ENCODE results near the gene ACTG2. TPM values are rescaled to one million over a fixed set of nuclear protein-coding genes. Genes with fewer than 3 reads are reported as not detected.
"Not testable (repeated sequence)": the region's sequence is repeated elsewhere in the genome, so short reads cannot be mapped to it uniquely, and the experiment has no call there.

ACTG2 gene
- total and polyA plus RNA-seq, 4 donors = 0.46 to 9.0 (median 4.3) TPM

DNA sequence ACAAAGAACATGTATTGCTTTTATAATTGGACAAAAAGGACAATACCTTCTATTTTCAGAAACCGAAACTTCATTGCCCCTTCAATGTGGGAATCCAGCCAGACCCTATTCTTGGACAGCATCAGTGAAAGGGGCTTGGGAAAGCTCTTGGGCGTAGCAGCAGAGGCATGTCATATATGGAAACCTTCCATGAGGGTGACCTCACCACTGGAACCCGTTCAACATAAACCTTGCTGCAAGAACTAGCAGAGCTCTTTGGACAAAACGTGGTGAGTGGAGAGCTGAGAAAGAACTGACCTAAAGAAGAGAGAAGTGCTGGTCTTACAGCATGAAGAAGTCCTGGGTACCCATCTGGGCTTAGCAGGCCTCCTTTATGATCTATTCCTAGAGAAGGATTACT is 22.7 kb upstream of the ACTG2 start (continued):
- TF ChIP-seq JUND (IDR thresholded peaks at IDR 0.05) = no peak

DNA sequence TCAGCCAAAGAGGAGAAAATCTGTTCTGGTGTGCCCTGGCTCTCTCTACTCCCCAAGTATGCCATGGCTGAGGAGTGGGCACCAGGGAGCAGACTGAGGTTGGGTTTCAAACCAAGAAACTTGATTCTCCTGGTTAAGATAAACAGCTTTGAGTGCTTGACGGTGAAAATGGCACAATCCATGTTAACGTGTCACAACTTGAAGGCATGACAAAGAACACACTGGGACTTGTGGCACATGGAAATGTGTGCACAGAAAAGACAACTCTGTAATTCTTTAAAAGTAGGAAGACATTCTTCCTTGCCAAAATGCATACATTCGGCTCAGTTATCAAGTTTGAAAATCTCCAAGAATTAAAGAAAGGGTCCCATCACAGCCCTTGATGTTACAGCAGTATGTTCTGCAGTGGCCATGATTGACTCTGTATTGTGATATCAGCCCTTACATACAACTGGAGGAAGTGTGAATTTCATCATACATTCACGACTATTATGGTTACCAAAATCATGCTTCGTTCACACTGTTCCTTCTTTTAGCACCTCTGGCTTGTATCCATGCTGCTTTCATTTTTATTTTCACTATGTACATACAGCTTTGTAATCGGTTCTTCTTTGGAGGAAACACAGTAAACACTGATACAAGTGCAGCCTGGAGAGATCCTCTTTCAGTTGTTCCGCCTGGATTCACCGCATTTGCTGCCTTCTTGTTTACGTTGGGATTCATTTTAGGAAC is 15.6 kb upstream of the ACTG2 start:
- Histone ChIP-seq H3K4me3 (ENCODE audit: low read depth in 1 of 3, low read length in 3 of 3) (no peak overlapping the region), H3K9ac (ENCODE audit: low read depth in 1 of 2, low read length in 2 of 2) (no peak overlapping the region), H3K27me3 (ENCODE audit: control insufficient read depth in 4 of 4, insufficient read depth in 4 of 4, low read length in 3 of 4) (no peaks in the 10 kb centered on the region), H3K27ac (ENCODE audit: low read depth in 1 of 2, low read length in 2 of 2) (no peak overlapping the region), H3K36me3 (ENCODE audit: control insufficient read depth in 4 of 4, insufficient read depth in 3 of 4, low read depth in 1 of 4, low read length in 3 of 4) (peaks cover 0 to 2% (median under 1%) of the 10 kb centered on the region in 4 donors), H3K4me1 (ENCODE audit: control insufficient read depth in 4 of 4, insufficient read depth in 4 of 4, low read length in 3 of 4) (no peaks in the 10 kb centered on the region), H3K9me3 (ENCODE audit: control insufficient read depth in 4 of 4, low read length in 3 of 4) (no peaks in the 10 kb centered on the region)
- DNase-seq (ENCODE audit: low spot score) = no peak
- TF ChIP-seq FOXA2 (IDR thresholded peaks at IDR 0.05) = no peak
- TF ChIP-seq, protein P1, sequence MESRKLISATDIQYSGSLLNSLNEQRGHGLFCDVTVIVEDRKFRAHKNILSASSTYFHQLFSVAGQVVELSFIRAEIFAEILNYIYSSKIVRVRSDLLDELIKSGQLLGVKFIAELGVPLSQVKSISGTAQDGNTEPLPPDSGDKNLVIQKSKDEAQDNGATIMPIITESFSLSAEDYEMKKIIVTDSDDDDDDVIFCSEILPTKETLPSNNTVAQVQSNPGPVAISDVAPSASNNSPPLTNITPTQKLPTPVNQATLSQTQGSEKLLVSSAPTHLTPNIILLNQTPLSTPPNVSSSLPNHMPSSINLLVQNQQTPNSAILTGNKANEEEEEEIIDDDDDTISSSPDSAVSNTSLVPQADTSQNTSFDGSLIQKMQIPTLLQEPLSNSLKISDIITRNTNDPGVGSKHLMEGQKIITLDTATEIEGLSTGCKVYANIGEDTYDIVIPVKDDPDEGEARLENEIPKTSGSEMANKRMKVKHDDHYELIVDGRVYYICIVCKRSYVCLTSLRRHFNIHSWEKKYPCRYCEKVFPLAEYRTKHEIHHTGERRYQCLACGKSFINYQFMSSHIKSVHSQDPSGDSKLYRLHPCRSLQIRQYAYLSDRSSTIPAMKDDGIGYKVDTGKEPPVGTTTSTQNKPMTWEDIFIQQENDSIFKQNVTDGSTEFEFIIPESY (IDR thresholded peaks at IDR 0.05) = no peak
- WGBS = 61% methylated on average over 9 of the region's 9 CpGs

DNA sequence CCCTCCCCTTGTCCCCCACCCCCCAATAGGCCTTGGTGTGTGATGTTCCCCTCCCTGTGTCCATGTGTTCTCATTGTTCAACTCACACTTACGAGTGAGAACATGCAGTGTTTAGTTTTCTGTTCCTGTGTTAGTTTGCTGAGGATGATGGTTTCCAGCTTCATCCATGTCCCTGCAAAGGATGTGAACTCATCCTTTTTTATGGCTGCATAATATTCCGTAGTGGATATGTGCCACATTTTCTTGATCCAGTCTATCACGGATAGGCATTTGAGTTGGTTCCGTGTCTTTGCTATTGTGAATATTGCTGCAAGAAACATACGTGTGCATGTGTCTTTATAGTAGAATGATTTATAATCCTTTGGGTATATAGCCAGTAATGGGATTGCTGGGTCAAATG is 14.8 kb upstream of the ACTG2 start:
- DNase-seq (ENCODE audit: low spot score); H3K36me3 ChIP-seq (ENCODE audit: control insufficient read depth in 4 of 4, insufficient read depth in 3 of 4, low read depth in 1 of 4, low read length in 3 of 4); H3K27me3 ChIP-seq (ENCODE audit: control insufficient read depth in 4 of 4, insufficient read depth in 4 of 4, low read length in 3 of 4); H3K27ac ChIP-seq (ENCODE audit: low read depth in 1 of 2, low read length in 2 of 2); H3K4me3 ChIP-seq (ENCODE audit: low read depth in 1 of 3, low read length in 3 of 3); H3K9ac ChIP-seq (ENCODE audit: low read depth in 1 of 2, low read length in 2 of 2); H3K9me3 ChIP-seq (ENCODE audit: control insufficient read depth in 4 of 4, low read length in 3 of 4); H3K4me1 ChIP-seq (ENCODE audit: control insufficient read depth in 4 of 4, insufficient read depth in 4 of 4, low read length in 3 of 4): not testable (repeated sequence)
- WGBS = 90% methylated on average over 5 of the region's 5 CpGs

DNA sequence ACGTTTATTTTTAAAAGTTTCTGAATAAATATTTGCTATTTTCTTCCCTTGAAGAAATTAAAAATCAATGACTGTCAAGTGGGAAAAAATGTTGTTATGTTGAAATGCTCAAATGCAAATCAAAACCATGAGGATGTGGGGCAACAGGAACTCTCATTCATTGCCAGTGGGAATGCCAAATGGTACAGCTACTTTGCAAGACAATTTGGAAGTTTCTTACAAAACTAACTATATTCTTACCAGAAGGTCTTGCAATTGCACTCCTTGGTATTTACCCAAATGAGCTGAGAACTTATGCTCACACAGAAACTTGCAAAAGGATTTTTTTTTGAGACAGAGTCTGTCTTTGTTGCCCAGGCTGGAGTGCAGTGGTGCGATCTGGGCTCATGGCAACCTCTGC is 7.4 kb upstream of the ACTG2 start:
- H3K4me1 ChIP-seq (ENCODE audit: control insufficient read depth in 4 of 4, insufficient read depth in 4 of 4, low read length in 3 of 4) = no peaks in the 10 kb centered on the region
- no peak for DNase-seq (ENCODE audit: low spot score)
- H3K36me3 ChIP-seq (ENCODE audit: control insufficient read depth in 4 of 4, insufficient read depth in 3 of 4, low read depth in 1 of 4, low read length in 3 of 4) = no peaks in the 10 kb centered on the region
- no peak overlapping the region for H3K27ac ChIP-seq (ENCODE audit: low read depth in 1 of 2, low read length in 2 of 2)
- H3K9ac ChIP-seq (ENCODE audit: low read depth in 1 of 2, low read length in 2 of 2) = no peak overlapping the region
- no peaks in the 10 kb centered on the region for H3K9me3 ChIP-seq (ENCODE audit: control insufficient read depth in 4 of 4, low read length in 3 of 4)
- H3K27me3 ChIP-seq (ENCODE audit: control insufficient read depth in 4 of 4, insufficient read depth in 4 of 4, low read length in 3 of 4) = no peaks in the 10 kb centered on the region
- TF ChIP-seq, protein P2, sequence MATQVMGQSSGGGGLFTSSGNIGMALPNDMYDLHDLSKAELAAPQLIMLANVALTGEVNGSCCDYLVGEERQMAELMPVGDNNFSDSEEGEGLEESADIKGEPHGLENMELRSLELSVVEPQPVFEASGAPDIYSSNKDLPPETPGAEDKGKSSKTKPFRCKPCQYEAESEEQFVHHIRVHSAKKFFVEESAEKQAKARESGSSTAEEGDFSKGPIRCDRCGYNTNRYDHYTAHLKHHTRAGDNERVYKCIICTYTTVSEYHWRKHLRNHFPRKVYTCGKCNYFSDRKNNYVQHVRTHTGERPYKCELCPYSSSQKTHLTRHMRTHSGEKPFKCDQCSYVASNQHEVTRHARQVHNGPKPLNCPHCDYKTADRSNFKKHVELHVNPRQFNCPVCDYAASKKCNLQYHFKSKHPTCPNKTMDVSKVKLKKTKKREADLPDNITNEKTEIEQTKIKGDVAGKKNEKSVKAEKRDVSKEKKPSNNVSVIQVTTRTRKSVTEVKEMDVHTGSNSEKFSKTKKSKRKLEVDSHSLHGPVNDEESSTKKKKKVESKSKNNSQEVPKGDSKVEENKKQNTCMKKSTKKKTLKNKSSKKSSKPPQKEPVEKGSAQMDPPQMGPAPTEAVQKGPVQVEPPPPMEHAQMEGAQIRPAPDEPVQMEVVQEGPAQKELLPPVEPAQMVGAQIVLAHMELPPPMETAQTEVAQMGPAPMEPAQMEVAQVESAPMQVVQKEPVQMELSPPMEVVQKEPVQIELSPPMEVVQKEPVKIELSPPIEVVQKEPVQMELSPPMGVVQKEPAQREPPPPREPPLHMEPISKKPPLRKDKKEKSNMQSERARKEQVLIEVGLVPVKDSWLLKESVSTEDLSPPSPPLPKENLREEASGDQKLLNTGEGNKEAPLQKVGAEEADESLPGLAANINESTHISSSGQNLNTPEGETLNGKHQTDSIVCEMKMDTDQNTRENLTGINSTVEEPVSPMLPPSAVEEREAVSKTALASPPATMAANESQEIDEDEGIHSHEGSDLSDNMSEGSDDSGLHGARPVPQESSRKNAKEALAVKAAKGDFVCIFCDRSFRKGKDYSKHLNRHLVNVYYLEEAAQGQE (IDR thresholded peaks at IDR 0.05) = no peak
- no peak for TF ChIP-seq YY1 (IDR thresholded peaks at IDR 0.05)
- TF ChIP-seq, protein P1 (IDR thresholded peaks at IDR 0.05) = no peak
- no peak for TF ChIP-seq JUND (IDR thresholded peaks at IDR 0.05)
- no peak for TF ChIP-seq TAF1 (conservative IDR thresholded peaks at IDR 0.05)
- TF ChIP-seq NR2F2 (IDR thresholded peaks at IDR 0.05) = no peak
- WGBS = 54% methylated on average over 2 of the region's 2 CpGs
- no peak overlapping the region for H3K4me3 ChIP-seq (ENCODE audit: low read depth in 1 of 3, low read length in 3 of 3)
